ENCODE measurements around the gene RUFY3.
"Not testable (repeated sequence)": the region's sequence is repeated elsewhere in the genome, so short reads cannot be mapped to it uniquely, and the experiment has no call there.

RUFY3 gene

DNA sequence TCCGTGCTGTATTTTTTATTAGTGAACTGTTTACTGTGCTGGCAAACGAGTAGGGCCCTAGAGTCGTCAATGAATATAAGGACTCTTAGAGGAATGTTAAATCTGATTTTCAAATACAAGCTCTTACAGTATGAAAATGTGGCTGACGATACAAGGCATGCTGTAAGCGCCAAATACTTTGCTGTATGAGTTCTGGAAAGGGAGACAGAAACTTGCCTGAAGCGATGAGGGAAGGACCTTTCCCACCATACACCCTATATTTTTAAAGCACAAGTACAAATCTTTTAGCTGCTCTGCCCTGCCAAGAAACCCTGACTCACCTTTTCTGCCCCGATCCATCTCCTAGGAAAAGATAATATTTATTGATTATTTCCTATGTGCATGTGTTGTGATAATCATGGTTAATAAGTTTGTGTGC is 15.7 kb upstream of the RUFY3 start:
- DNase-seq, result no peak

DNA sequence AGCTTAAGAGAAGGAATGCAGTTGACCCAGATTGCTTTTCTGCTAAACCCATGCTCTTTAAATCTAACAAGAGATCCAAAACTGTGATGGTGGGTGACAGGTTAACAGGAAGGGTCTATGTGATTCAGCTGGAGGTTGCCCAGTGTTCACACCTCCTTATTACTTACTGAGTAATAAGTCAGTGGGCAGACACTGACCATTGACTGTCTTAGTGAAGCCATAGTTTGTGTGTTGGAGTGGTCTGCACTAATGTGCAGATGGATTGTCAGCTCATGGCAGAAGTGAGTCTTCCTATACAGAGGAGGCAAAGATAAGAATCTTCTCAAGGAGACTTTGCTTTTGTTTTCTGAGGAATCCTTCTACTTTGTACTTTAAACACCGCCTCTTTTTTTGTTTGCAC is 15.2 kb upstream of the RUFY3 start:
- DNase-seq, result no peak

DNA sequence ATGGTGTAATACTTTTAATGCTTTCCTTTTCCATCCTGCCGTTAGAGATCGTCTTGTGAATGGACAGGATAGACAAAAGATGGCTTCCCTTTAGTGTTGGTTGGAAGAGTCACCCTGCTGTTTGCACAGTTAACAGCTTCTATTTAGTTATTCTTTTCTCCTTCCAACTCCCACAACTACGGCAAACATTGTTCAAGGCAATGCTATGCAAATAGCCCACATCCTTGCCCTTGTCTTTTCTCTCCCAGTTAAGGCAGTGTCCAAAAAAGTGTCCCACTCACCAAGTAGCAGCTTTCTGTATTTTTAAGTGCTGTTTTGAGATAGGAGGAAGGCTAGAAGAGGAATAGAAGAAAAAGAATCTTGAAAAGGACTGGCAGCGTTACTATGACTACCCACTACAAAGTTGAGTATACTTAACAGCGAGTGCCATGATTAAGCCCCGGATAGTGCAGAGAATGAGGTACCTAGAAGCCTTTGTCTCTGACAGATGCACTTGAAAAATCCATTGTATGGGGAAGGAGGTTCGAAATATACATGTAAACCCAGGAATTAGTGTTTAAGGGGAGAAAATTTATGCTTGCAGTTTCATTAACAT is 12.1 kb upstream of the RUFY3 start:
- DNase-seq, result no peak

GRCh38 chr4:70711599-70711998 is 10.2 kb upstream of the RUFY3 start:
- no peak for DNase-seq

DNA sequence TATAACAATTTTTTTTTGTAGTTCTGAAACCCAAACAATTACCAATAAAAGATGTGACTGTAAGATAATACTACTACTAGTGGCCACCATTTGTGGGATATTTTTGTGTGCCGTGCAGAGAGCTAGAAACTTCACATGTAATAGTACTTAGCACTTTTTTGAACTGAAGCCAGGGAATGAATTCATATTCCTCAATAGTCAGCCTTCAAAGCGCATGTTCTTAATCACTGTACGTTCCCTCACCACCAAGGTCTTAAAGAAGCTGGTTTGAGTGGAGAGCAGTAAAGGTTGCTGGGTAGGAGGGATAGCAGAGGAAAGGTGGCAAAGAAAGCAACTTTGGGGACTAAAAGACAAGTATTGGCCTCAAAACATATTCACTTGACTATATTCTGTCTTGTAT is 9.6 kb upstream of the RUFY3 start:
- DNase-seq, result no peak

- no peak for DNase-seq
These were observed 8.9 kb upstream of the RUFY3 start for GRCh38 chr4:70712604-70713452.

DNA sequence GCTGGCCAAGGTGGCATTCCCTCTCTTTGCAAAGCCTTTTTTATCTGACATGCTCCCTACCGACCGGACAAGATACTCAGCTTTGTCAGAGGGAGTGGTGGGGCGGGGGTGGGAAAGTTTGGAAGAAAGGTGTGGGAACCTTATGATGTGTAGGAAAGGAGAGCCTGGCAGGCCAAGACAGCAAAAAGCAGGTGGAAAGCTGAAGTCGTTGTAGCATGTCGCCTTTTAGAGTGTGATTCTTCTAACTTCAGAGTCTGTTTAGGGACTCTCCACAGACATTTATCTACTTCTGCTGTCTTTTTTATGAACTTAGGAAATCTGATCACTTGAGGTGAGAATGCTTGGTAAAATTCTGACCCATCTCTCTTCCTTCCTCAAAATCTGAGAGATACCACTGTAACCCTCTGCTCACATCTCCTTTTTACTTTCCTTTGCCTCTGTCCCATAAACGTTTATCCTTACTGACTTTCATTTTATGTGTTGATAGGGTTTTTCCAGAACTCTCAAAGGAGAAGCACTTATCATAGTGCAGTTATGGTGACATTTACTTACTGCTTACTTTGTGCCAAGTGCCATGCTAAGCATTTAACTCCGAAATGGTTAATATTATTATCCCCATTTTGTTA is 8.2 kb upstream of the RUFY3 start:
- DNase-seq, result no peak

GRCh38 chr4:70714079-70714887 is 7.5 kb upstream of the RUFY3 start:
- no peak for DNase-seq

DNA sequence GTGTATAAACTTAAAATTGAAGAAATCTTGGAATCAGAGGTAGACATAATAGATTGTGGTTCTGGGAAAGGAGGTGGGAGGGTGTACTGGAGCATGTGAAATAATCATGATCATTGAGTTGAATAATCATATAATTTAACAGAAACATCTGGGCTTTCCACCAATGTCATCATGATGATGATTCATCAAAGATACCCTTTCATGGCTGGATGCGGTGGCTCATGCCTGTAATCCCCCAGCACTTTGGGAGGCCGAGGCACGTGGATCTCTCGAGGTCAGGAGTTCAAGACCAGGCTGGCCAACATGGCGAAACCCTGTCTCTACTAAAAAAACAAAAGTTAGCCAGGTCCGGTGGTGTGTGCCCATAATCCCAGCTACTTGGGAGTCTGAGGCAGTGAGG is 6.7 kb upstream of the RUFY3 start:
- no peak for DNase-seq

DNA sequence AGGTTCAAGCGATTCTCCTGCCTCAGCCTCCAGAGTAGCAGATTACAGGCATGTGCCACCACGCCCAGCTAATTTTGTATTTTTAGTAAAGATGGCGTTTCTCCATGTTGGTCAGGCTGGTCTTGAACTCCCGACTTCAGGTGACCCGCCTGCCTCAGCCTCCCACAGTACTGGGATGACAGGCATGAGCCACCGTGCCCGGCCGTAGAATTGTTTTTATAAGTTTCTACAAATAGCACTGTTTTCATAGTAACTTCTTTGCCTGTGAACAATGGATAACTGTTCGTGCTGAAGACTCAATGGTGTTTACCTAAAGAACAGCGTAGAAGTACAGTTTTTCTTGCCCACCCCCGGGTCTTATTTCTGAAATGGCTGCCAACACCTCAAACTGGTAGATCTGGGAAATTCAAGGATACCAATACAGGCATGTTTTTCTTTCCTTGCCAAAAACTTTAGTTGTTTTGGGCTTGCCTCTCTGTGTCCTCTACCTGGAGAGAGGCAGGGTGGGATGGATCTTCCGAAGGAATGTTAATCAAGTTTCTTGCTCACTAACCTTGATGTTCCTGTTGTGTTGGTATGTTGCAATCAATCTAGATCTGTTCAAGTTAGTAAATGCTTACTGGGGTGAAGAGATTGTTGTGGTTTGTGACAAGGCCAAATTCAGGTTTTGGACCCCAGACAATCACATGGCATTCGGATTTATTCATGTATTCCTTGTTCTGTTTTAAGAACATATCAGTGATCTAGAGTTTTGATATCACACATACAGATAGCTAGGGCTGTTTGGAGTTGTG is 2.8 kb upstream of the RUFY3 start:
- no peak for DNase-seq

DNA sequence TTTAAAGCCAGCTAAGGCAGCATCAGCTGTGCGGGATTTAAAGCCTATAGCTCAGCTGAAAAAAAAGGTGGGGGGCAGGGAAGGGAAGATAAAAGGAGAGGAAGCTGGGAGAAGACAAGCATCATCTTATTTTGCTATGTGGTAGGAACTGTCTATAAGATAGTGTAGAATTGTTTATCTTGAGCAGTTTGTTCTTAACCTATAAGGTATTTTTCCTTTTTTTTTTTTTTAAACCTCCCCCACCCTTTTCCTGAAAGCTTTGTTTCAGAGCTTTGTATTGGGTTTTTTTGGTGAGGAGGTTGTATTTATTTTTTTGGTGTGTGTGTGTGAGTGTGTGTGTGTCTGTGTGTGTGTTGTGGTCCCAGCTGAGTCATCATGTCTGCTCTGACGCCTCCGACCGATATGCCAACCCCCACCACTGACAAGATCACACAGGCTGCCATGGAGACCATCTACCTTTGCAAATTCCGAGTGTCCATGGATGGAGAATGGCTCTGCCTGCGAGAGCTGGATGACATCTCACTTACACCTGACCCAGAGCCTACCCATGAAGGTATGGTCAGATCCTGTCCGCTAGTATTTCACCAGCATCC is 531 bp downstream of the RUFY3 start:
- peak; percentile 44 to 51 for DNase-seq

DNA sequence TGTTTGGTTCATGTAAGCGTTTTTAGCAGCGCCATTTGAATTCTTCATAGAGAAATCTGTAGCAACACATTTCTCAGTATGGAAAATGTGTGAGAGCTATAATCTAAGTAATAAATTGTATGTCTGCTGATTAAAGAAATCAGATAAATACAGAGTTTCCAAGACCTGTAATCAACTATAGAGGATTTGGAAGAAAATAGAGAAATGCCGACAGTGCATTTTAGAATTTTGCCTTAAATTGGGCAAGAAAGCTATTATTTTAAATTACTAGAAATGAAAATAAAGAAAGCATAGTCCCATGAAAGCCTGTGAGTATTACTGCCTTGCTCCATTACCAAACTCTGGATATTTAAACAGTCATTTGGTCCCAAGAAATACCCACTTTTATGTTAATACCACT is 2.7 kb downstream of the RUFY3 start:
- no peak for DNase-seq

DNA sequence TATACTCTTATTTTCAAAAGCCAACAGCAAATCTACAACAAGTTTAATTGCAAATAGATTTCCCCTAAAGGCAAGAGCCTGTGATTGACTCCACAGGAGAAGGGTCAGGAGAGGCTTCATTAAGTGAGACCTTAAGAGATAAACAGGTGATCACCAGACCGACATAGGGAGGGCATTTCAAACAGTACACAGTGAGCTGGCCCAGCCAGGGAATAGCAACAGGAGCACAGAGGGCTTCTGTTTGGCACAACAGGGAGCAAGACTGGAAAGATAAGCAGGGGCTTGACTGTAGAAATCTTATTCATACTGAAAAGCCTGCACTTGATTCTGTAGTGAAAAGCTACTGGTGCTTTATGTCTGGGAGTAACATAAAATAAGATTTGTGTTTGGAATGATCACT is 3.9 kb downstream of the RUFY3 start:
- DNase-seq, result no peak

- not testable (repeated sequence) for DNase-seq
These were observed 4.8 kb downstream of the RUFY3 start for GRCh38 chr4:70726515-70726914.

GRCh38 chr4:70728091-70728490 is 6.3 kb downstream of the RUFY3 start:
- no peak for DNase-seq

DNA sequence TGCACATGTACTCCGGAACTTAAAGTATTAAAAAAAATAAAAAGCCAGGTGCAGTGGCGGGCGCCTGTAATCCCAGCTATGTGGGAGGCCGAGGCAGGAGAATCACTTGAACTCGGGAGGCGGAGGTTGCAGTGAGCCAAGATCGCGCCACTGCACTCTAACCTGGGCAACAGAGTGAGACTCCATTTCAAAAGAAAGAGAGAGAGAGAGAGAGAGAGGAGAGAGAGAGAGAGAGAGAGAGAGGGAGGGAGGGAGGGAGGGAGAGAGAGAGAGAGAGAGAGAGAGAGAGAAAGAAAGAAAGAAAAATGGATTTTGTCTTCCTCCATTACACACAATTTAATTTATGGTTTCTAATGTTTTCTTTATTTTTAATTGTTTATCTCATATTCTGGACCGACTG is 11.1 kb downstream of the RUFY3 start:
- not testable (repeated sequence) for DNase-seq

DNA sequence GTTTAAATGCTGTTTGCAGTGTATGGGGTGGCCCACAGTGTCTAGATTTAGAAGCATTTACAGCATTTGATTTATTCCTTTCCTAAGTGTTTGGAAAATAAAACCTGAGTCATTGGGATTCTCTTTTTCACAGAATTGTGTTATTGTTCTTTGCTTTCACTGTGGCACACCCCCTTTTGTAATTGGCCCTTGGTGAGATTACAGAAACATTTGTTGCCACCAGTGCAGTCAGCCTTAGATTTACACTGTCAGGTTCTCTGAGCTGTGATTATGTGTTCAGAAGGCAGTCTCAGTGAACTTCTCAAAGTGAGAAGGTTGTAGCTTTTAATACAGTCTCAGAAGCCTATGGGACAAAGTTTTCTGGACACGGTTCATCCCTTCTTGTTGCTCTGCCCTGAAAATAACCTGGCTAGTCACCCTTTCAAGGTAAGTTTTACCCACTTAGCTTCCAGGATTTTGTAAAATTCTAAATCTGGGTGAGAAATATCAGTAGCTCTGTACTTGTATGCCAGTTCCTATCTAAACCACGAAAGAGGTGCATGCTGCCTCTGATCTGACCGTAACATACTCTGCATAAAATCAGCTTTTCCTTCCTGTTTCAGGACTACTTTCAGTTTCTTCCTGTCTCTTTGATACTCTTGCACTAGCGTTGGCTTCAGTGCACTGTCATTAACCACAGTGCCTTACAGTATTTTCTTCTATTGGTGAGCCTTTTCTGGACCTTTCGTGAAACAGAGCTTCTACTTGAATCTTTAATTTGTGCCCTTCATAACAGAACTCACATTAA is 12.6 kb downstream of the RUFY3 start:
- peak in 1 of 2 experiments; percentile 23 for DNase-seq

DNA sequence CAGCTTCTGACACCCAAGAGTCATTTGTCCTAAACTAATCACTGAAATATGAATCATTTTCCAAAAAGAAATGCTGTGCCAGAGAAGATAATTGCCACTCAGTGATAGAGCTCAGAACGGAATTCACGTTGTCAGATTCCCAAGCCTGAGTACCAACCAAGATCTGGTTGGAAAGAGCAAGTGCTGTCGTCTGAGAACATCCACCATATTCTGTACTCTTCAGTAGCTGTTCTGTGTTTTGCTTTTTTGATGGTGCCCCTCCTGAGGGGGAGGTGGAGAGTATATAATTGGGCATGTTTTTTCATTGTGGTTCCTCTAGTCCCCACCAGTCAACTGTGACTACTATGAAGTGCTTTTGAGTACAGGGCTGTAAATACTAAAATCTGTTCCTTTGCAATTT is 13.2 kb downstream of the RUFY3 start:
- no peak for DNase-seq

- DNase-seq, result not testable (repeated sequence)
These were observed 14.2 kb downstream of the RUFY3 start for GRCh38 chr4:70735915-70736314.

- no peak for DNase-seq
These were observed 15.2 kb downstream of the RUFY3 start for GRCh38 chr4:70737006-70737405.

DNA sequence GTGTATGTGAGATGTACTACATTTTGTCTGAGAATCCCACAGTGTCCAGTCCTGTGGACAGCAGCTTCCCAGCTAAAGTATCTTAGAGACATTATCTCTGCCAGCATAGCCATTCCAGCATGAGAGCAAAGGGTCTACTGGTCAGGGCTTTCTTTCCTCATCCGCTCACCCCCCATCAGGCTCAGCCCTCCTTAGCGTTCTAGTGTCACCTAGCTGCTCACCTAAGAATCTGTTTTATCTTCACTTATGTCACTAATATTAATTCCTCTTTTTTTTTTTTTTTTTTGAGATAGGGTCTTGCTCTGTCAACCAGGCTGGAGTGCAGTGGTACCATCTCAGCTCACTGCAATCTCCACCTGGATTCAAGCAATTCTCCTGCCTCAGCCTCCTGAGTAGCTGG is 15.6 kb downstream of the RUFY3 start:
- DNase-seq, result no peak

All from NCI-H2081 (cell line).